ENCODE results near the gene SRM.
"Not testable (repeated sequence)": the region's sequence is repeated elsewhere in the genome, so short reads cannot be mapped to it uniquely, and the experiment has no call there.

The SRM gene

GRCh38 chr1:11059968-11060830, at the start of gene SRM:
Gene SRM, minus strand, starts transcription at chr1:11060018. Its CDS starts 75 bp downstream, at chr1:11059943.
- Histone ChIP-seq H3K36me3 (ENCODE audit: insufficient read depth, low read length) (peaks cover 37% of the 10 kb centered on the region), H3K27me3 (ENCODE audit: insufficient read depth, low read length) (no peaks in the 10 kb centered on the region), H3K4me3 (ENCODE audit: low read length) (peak within 1 kb of the TSS; percentile 96), H3K4me1 (ENCODE audit: insufficient read depth, low read length) (peaks cover 14% of the 10 kb centered on the region), H3K9me3 (ENCODE audit: low read length) (no peaks in the 10 kb centered on the region), H2AFZ (ENCODE audit: low read depth, low read length) (peak within 1 kb of the TSS; percentile 99)

GRCh38 chr1:11109047-11109760, 49.4 kb upstream of the SRM start:
- Histone ChIP-seq H3K36me3 (ENCODE audit: insufficient read depth, low read length) (peaks cover 62% of the 10 kb centered on the region), H3K9me3 (ENCODE audit: low read length) (no peaks in the 10 kb centered on the region), H3K4me3 (ENCODE audit: low read length) (no peak overlapping the region), H3K27me3 (ENCODE audit: insufficient read depth, low read length) (no peaks in the 10 kb centered on the region), H3K4me1 (ENCODE audit: insufficient read depth, low read length) (no peaks in the 10 kb centered on the region), H2AFZ (ENCODE audit: low read depth, low read length) (no peak overlapping the region)

GRCh38 chr1:11107599-11107998, 47.8 kb upstream of the SRM start:
- Histone ChIP-seq H3K27me3 (ENCODE audit: insufficient read depth, low read length) (no peaks in the 10 kb centered on the region), H3K36me3 (ENCODE audit: insufficient read depth, low read length) (peaks cover 50% of the 10 kb centered on the region), H3K4me1 (ENCODE audit: insufficient read depth, low read length) (no peaks in the 10 kb centered on the region), H2AFZ (ENCODE audit: low read depth, low read length) (no peak overlapping the region), H3K9me3 (ENCODE audit: low read length) (no peaks in the 10 kb centered on the region), H3K4me3 (ENCODE audit: low read length) (no peak overlapping the region)

DNA sequence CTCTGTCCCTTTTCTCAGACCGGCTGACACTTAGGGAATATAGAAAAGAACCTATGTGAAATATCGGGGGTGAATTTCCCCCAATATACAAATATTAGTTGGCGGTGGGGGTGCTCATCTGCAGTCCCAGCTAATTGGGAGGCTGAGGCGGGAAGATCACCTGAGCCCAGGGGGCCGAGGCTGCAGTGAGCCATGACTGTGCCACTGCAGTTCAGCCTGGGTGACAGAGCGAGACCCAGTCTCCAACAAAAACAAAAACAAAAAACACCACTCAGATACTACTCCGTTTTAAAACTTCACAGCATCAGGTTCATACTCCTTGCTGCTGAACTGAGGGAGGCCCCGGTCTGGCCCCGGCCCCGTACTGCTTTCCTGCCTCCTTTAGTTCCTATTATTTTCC, 45.8 kb upstream of the SRM start:
- H3K4me3 ChIP-seq (ENCODE audit: low read length): no peak overlapping the region
- H3K27me3 ChIP-seq (ENCODE audit: insufficient read depth, low read length): no peaks in the 10 kb centered on the region
- no peaks in the 10 kb centered on the region for H3K9me3 ChIP-seq (ENCODE audit: low read length)
- H3K4me1 ChIP-seq (ENCODE audit: insufficient read depth, low read length): no peaks in the 10 kb centered on the region
- no peak overlapping the region for H2AFZ ChIP-seq (ENCODE audit: low read depth, low read length)
- peaks cover 41% of the 10 kb centered on the region for H3K36me3 ChIP-seq (ENCODE audit: insufficient read depth, low read length)

GRCh38 chr1:11101347-11101746, 41.5 kb upstream of the SRM start:
- Histone ChIP-seq H3K9me3 (ENCODE audit: low read length) (no peaks in the 10 kb centered on the region), H3K36me3 (ENCODE audit: insufficient read depth, low read length) (peaks cover 19% of the 10 kb centered on the region), H3K27me3 (ENCODE audit: insufficient read depth, low read length) (no peaks in the 10 kb centered on the region), H2AFZ (ENCODE audit: low read depth, low read length) (no peak overlapping the region), H3K4me1 (ENCODE audit: insufficient read depth, low read length) (peaks cover 8% of the 10 kb centered on the region), H3K4me3 (ENCODE audit: low read length) (no peak overlapping the region)

DNA sequence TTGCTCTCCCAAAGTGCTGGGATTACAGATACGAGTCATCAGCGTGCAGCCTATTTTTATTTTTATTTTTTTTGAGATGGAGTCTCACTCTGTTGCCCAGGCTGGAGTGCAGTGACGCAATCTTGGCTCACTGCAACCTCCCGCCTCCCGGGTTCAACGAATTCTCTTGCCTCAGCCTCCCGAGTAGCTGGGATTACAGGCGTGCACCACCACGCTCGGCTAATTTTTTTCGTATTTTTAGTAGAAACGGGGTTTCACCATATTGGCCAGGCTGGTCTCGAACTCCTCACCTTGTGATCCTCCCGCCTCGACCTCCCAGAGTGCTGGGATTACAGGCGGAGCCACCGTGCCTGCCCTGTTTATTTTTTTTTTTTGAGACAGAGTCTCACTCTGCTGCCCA, 41.0 kb upstream of the SRM start:
- not testable (repeated sequence) for H3K4me1 ChIP-seq (ENCODE audit: insufficient read depth, low read length); H3K27me3 ChIP-seq (ENCODE audit: insufficient read depth, low read length); H3K9me3 ChIP-seq (ENCODE audit: low read length); H2AFZ ChIP-seq (ENCODE audit: low read depth, low read length); H3K4me3 ChIP-seq (ENCODE audit: low read length)
- peaks cover 18% of the 10 kb centered on the region for H3K36me3 ChIP-seq (ENCODE audit: insufficient read depth, low read length)

DNA sequence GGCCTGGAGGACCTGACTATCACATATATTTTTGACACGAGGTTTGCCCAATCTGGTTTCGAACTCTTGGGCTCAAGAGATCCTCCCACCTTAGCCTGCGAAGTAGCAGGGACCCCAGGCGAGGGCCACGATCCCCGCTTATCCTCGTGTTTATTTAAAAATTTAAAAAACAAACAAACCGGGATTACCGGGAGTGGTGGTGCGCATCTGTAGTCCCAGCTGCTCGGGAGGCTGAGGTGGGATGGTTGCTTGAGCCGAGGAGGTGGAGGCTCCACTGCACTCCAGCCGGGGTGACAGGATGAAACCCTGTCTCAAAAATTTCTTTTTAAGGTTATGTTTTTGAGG, 40.3 kb upstream of the SRM start:
- Histone ChIP-seq H3K36me3 (ENCODE audit: insufficient read depth, low read length) (peaks cover 22% of the 10 kb centered on the region), H3K4me1 (ENCODE audit: insufficient read depth, low read length) (peaks cover 8% of the 10 kb centered on the region), H3K4me3 (ENCODE audit: low read length) (peak overlapping the region; percentile 93), H3K27me3 (ENCODE audit: insufficient read depth, low read length) (no peaks in the 10 kb centered on the region), H2AFZ (ENCODE audit: low read depth, low read length) (peak overlapping the region; percentile 72), H3K9me3 (ENCODE audit: low read length) (no peaks in the 10 kb centered on the region)

DNA sequence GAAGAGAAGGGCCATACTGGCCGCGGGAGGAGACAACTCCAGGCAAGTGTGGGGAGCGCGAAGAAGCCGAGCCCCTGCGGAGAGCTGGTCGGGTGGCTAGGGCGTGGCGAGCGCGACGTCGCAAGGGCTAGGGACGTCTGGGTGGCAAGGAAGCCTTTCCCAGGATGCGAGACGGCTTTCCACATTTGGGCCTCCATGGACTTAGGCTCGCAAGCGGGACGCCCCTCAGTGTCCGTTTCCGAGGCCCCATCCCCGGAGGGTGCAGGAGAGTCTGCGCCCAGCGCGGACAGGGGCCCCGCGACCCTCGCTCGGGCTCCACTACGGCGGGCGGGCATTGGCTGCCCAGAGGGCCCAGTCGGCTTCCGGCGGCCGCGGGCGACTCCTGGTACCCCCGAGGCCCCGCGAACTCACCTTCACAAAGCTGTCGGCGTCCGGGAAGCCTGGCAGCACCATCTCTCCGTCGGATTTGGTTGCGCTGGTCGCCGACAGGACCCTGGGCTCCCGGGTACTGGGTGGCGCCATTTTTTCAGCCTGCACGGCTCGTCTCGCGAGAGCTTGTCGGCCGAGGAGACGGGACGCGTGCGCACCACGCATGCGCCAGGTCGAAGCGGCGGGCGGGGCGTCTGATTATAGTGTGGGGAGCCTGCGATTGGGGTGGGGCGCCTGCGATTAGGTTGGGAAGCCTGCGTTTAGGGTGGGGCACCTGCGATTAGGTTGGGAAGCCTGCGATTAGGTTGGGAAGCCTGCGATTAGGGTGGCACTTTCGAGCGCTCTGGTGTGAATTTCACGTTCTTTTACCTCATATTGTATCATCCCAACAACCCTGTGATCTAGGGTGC, 39.7 kb upstream of the SRM start, which contains the start of gene EXOSC10:
Gene EXOSC10 (minus strand): TSS at position 560 of the 839 bp plus-strand sequence. CDS start 38 bp downstream, at position 522.
- Histone ChIP-seq H3K4me1 (ENCODE audit: insufficient read depth, low read length) (peaks cover 8% of the 10 kb centered on the region), H3K27me3 (ENCODE audit: insufficient read depth, low read length) (no peaks in the 10 kb centered on the region), H3K36me3 (ENCODE audit: insufficient read depth, low read length) (peaks cover 24% of the 10 kb centered on the region), H2AFZ (ENCODE audit: low read depth, low read length) (peak within 1 kb of the TSS; percentile 72), H3K4me3 (ENCODE audit: low read length) (peak within 1 kb of the TSS; percentile 93), H3K9me3 (ENCODE audit: low read length) (no peaks in the 10 kb centered on the region)

GRCh38 chr1:11098931-11099309, 39.1 kb upstream of the SRM start:
- H3K27me3 ChIP-seq (ENCODE audit: insufficient read depth, low read length): no peaks in the 10 kb centered on the region
- H3K36me3 ChIP-seq (ENCODE audit: insufficient read depth, low read length): peaks cover 29% of the 10 kb centered on the region
- peaks cover 8% of the 10 kb centered on the region for H3K4me1 ChIP-seq (ENCODE audit: insufficient read depth, low read length)
- H2AFZ ChIP-seq (ENCODE audit: low read depth, low read length): peak overlapping the region; percentile 72
- no peaks in the 10 kb centered on the region for H3K9me3 ChIP-seq (ENCODE audit: low read length)
- H3K4me3 ChIP-seq (ENCODE audit: low read length): peak overlapping the region; percentile 93

GRCh38 chr1:11083784-11084183, 24.0 kb upstream of the SRM start:
- not testable (repeated sequence) for H3K9me3 ChIP-seq (ENCODE audit: low read length)
- peaks cover 54% of the 10 kb centered on the region for H3K36me3 ChIP-seq (ENCODE audit: insufficient read depth, low read length)

GRCh38 chr1:11080931-11081330, 21.1 kb upstream of the SRM start:
- no peak overlapping the region for H2AFZ ChIP-seq (ENCODE audit: low read depth, low read length)
- no peak overlapping the region for H3K4me3 ChIP-seq (ENCODE audit: low read length)
- H3K4me1 ChIP-seq (ENCODE audit: insufficient read depth, low read length): no peaks in the 10 kb centered on the region
- peaks cover 59% of the 10 kb centered on the region for H3K36me3 ChIP-seq (ENCODE audit: insufficient read depth, low read length)
- no peaks in the 10 kb centered on the region for H3K9me3 ChIP-seq (ENCODE audit: low read length)
- H3K27me3 ChIP-seq (ENCODE audit: insufficient read depth, low read length): no peaks in the 10 kb centered on the region

More at GRCh38 chr1:11083784-11084183, 24.0 kb upstream of the SRM start:
- H3K4me1 ChIP-seq (ENCODE audit: insufficient read depth, low read length); H2AFZ ChIP-seq (ENCODE audit: low read depth, low read length); H3K4me3 ChIP-seq (ENCODE audit: low read length); H3K27me3 ChIP-seq (ENCODE audit: insufficient read depth, low read length): not testable (repeated sequence)

GRCh38 chr1:11078631-11079030, 18.8 kb upstream of the SRM start:
- Histone ChIP-seq H3K9me3 (ENCODE audit: low read length) (no peaks in the 10 kb centered on the region), H3K4me1 (ENCODE audit: insufficient read depth, low read length) (no peaks in the 10 kb centered on the region), H3K4me3 (ENCODE audit: low read length) (no peak overlapping the region), H3K27me3 (ENCODE audit: insufficient read depth, low read length) (no peaks in the 10 kb centered on the region), H2AFZ (ENCODE audit: low read depth, low read length) (no peak overlapping the region), H3K36me3 (ENCODE audit: insufficient read depth, low read length) (peaks cover 76% of the 10 kb centered on the region)

- not testable (repeated sequence) for H3K4me3 ChIP-seq (ENCODE audit: low read length); H3K9me3 ChIP-seq (ENCODE audit: low read length); H3K27me3 ChIP-seq (ENCODE audit: insufficient read depth, low read length); H2AFZ ChIP-seq (ENCODE audit: low read depth, low read length); H3K4me1 ChIP-seq (ENCODE audit: insufficient read depth, low read length)
- peaks cover 84% of the 10 kb centered on the region for H3K36me3 ChIP-seq (ENCODE audit: insufficient read depth, low read length)
Measured at GRCh38 chr1:11073398-11073797, 13.6 kb upstream of the SRM start.

Measured in neuron (in vitro differentiated cells).